ENCODE results near the gene CCDC102A.

GRCh38 chr16:57532266-57532625 lies 4.1 kb downstream of the CCDC102A start:
- TF ChIP-seq CTCF (conservative IDR thresholded peaks at IDR 0.05), result no peak
- TF ChIP-seq EZH2 (IDR thresholded peaks at IDR 0.05; ENCODE audit: low read depth), result no peak
